Measurements from ENCODE around the gene LPIN1. TPM values are rescaled to one million over a fixed set of nuclear protein-coding genes. Genes with fewer than 3 reads are reported as not detected.

The LPIN1 gene
- total and polyA plus RNA-seq, 4 experiments from 2014 or later = 13.3 to 83.9 (median 51.5) TPM

DNA sequence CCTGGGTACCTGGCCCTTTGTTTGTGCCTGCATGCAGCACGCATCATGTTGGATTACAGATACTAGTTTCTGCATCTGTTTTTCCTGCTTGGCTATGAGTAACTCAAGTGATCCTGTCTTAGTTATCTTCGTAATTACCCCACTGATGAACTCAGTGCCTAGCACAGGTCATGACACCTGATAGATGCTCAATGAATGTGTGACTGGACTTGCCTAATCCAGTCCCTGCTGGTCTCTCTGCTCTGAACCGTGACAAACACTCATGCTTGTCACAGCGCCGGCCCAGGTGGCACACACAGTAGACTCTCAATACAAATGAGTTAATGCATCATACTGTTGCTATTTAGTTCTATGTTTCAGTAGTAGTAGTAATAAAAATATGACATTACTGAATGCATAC lies 45.2 kb upstream of the LPIN1 start:
- Mint-ChIP-seq H3K36me3 (no peaks in the 10 kb centered on the region), H3K4me1 (no peaks in the 10 kb centered on the region), H3K27ac (no peak overlapping the region), H3K9me3 (peaks cover 0 to 6% (median 0%) of the 10 kb centered on the region in 8 donors), H3K4me3 (no peak overlapping the region), H3K27me3 (peaks cover 0 to 2% of the 10 kb centered on the region in 2 donors)
- Histone ChIP-seq H3K36me3 (ENCODE audit: insufficient read depth, low read length) (no peaks in the 10 kb centered on the region), H3K9me3 (ENCODE audit: control insufficient read depth in 1 of 2, low read length in 2 of 2) (no peaks in the 10 kb centered on the region), H3K4me1 (ENCODE audit: insufficient read depth, low read length) (no peaks in the 10 kb centered on the region), H3K27ac (ENCODE audit: low read depth, low read length) (no peak overlapping the region), H3K4me3 (ENCODE audit: low read length in 2 of 2) (no peak overlapping the region), H3K27me3 (ENCODE audit: insufficient read depth, low read length) (no peaks in the 10 kb centered on the region)
- intact Hi-C loops (cut with micrococcal nuclease) = no loop called here
- POLR2A ChIA-PET (ENCODE audit: partially characterized antibody) = no interaction called here
- DNase-seq = no peak
- CTCF ChIA-PET (ENCODE audit: partially characterized antibody) = interaction anchor here (1.0 to 16.4 kb wide), 3 partner anchors 11 to 81 kb away, joined by 3 to 476 read pairs (median 5); no protein-coding TSS in a partner anchor

GRCh38 chr2:11701751-11702301 lies 44.6 kb upstream of the LPIN1 start:
- intact Hi-C loops (cut with micrococcal nuclease) = no loop called here
- Mint-ChIP-seq H3K36me3 (no peaks in the 10 kb centered on the region), H3K4me1 (no peaks in the 10 kb centered on the region), H3K27ac (no peak overlapping the region), H3K27me3 (peaks cover 0 to 2% of the 10 kb centered on the region in 2 donors), H3K4me3 (no peak overlapping the region), H3K9me3 (peaks cover 0 to 6% (median 0%) of the 10 kb centered on the region in 8 donors)
- POLR2A ChIA-PET (ENCODE audit: partially characterized antibody) = no interaction called here
- no peaks in the 10 kb centered on the region for H3K27me3 ChIP-seq (ENCODE audit: insufficient read depth, low read length)
- CTCF ChIA-PET (ENCODE audit: partially characterized antibody) = no interaction called here
- DNase-seq = peak in 1 of 5 donors; percentile 47
- H3K27ac ChIP-seq (ENCODE audit: low read depth, low read length) = no peak overlapping the region
- no peaks in the 10 kb centered on the region for H3K4me1 ChIP-seq (ENCODE audit: insufficient read depth, low read length)
- no peak overlapping the region for H3K4me3 ChIP-seq (ENCODE audit: low read length in 2 of 2)
- H3K9me3 ChIP-seq (ENCODE audit: control insufficient read depth in 1 of 2, low read length in 2 of 2) = no peaks in the 10 kb centered on the region
- no peaks in the 10 kb centered on the region for H3K36me3 ChIP-seq (ENCODE audit: insufficient read depth, low read length)

DNA sequence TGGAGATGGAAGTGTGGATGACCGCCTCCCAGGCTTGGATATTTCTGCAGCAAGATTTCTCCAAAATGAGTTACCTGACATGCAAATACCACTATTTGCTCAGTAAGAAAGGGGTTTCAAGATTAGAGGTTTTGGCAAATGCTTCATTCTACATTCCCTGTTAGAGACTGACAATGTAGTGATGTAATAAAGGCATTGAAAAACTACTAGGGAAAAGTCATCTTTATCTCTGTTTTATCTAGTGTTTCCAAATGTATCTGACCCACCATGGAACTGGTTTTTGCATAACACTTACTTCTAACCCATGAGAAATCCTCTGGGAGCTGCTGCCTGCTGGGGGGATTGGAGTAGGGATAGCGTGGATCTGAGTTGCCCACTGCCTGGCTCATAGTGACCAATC lies 43.5 kb upstream of the LPIN1 start:
- CTCF ChIA-PET (ENCODE audit: partially characterized antibody) = no interaction called here
- Histone ChIP-seq H3K27ac (ENCODE audit: low read depth, low read length) (no peak overlapping the region), H3K4me1 (ENCODE audit: insufficient read depth, low read length) (no peaks in the 10 kb centered on the region), H3K9me3 (ENCODE audit: control insufficient read depth in 1 of 2, low read length in 2 of 2) (no peaks in the 10 kb centered on the region), H3K36me3 (ENCODE audit: insufficient read depth, low read length) (no peaks in the 10 kb centered on the region), H3K27me3 (ENCODE audit: insufficient read depth, low read length) (no peaks in the 10 kb centered on the region), H3K4me3 (ENCODE audit: low read length in 2 of 2) (no peak overlapping the region)
- Mint-ChIP-seq H3K27me3 (peaks cover 1 to 2% of the 10 kb centered on the region in 2 donors), H3K4me3 (no peak overlapping the region), H3K9me3 (peaks cover 0 to 6% (median 0%) of the 10 kb centered on the region in 8 donors), H3K4me1 (no peaks in the 10 kb centered on the region), H3K36me3 (no peaks in the 10 kb centered on the region), H3K27ac (no peak overlapping the region)
- DNase-seq = no peak
- intact Hi-C loops (cut with micrococcal nuclease) = no loop called here
- POLR2A ChIA-PET (ENCODE audit: partially characterized antibody) = no interaction called here

GRCh38 chr2:11703700-11704099 lies 42.7 kb upstream of the LPIN1 start:
- Mint-ChIP-seq H3K4me3 (no peak overlapping the region), H3K36me3 (no peaks in the 10 kb centered on the region), H3K4me1 (no peaks in the 10 kb centered on the region), H3K9me3 (peaks cover 0 to 6% (median 0%) of the 10 kb centered on the region in 8 donors), H3K27ac (no peak overlapping the region), H3K27me3 (peaks cover 1 to 2% of the 10 kb centered on the region in 2 donors)
- no peak overlapping the region for H3K27ac ChIP-seq (ENCODE audit: low read depth, low read length)
- DNase-seq = no peak
- intact Hi-C loops (cut with micrococcal nuclease) = no loop called here
- no peaks in the 10 kb centered on the region for H3K9me3 ChIP-seq (ENCODE audit: control insufficient read depth in 1 of 2, low read length in 2 of 2)
- ChIA-PET CTCF (ENCODE audit: partially characterized antibody) (interaction anchor here (0.8 to 2.4 kb wide), 6 partner anchors 8 to 81 kb away, joined by 3 to 12 read pairs (median 6); no protein-coding TSS in a partner anchor), POLR2A (ENCODE audit: partially characterized antibody) (no interaction called here)
- H3K4me1 ChIP-seq (ENCODE audit: insufficient read depth, low read length) = no peaks in the 10 kb centered on the region
- H3K36me3 ChIP-seq (ENCODE audit: insufficient read depth, low read length) = no peaks in the 10 kb centered on the region
- no peak overlapping the region for H3K4me3 ChIP-seq (ENCODE audit: low read length in 2 of 2)
- no peaks in the 10 kb centered on the region for H3K27me3 ChIP-seq (ENCODE audit: insufficient read depth, low read length)

DNA sequence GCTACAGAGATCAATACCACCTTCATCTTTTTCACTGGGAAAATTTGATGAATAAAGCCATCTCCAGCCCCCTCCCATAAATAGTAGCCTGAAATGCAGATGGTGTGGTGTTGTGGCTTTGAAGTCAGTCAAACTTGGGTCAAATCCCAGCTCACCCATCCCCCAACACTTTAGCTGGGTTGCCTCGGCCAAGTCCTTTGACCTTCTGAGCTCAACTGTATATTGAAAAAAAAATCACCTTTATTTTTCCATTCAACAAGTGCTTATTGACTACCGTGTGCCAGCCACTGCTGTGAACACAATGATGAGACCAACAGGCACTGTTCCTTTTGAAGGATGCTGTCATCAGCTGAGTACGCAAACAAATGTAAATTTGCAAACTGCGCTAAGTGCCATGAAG lies 41.4 kb upstream of the LPIN1 start:
- H3K9me3 Mint-ChIP-seq = peaks cover 0 to 6% (median 0%) of the 10 kb centered on the region in 8 donors
- no peaks in the 10 kb centered on the region for H3K27me3 ChIP-seq (ENCODE audit: insufficient read depth, low read length)
- H3K4me3 ChIP-seq (ENCODE audit: low read length in 2 of 2) = no peak overlapping the region
- intact Hi-C loops (cut with micrococcal nuclease) = no loop called here
- no peak overlapping the region for H3K4me3 Mint-ChIP-seq
- DNase-seq = no peak
- CTCF ChIA-PET (ENCODE audit: partially characterized antibody) = interaction anchor here (0.7 to 2.4 kb wide), 5 partner anchors 9 to 75 kb away, joined by 3 to 12 read pairs (median 6); no protein-coding TSS in a partner anchor
- H3K27me3 Mint-ChIP-seq = peaks cover 0 to 1% of the 10 kb centered on the region in 2 donors
- no peaks in the 10 kb centered on the region for H3K4me1 Mint-ChIP-seq
- no peaks in the 10 kb centered on the region for H3K9me3 ChIP-seq (ENCODE audit: control insufficient read depth in 1 of 2, low read length in 2 of 2)
- no peaks in the 10 kb centered on the region for H3K4me1 ChIP-seq (ENCODE audit: insufficient read depth, low read length)
- H3K27ac ChIP-seq (ENCODE audit: low read depth, low read length) = no peak overlapping the region
- no peaks in the 10 kb centered on the region for H3K36me3 ChIP-seq (ENCODE audit: insufficient read depth, low read length)
- no peaks in the 10 kb centered on the region for H3K36me3 Mint-ChIP-seq
- H3K27ac Mint-ChIP-seq = no peak overlapping the region
- POLR2A ChIA-PET (ENCODE audit: partially characterized antibody) = interaction anchor here (1.0 kb wide), 1 partner anchor 38 kb away, joined by 3 read pairs; no protein-coding TSS in a partner anchor

GRCh38 chr2:11705711-11706110 lies 40.7 kb upstream of the LPIN1 start:
- no peaks in the 10 kb centered on the region for H3K36me3 Mint-ChIP-seq
- no peak overlapping the region for H3K4me3 Mint-ChIP-seq
- no peaks in the 10 kb centered on the region for H3K4me1 Mint-ChIP-seq
- Histone ChIP-seq H3K4me1 (ENCODE audit: insufficient read depth, low read length) (no peaks in the 10 kb centered on the region), H3K9me3 (ENCODE audit: control insufficient read depth in 1 of 2, low read length in 2 of 2) (no peaks in the 10 kb centered on the region), H3K27ac (ENCODE audit: low read depth, low read length) (no peak overlapping the region), H3K4me3 (ENCODE audit: low read length in 2 of 2) (no peak overlapping the region), H3K27me3 (ENCODE audit: insufficient read depth, low read length) (no peaks in the 10 kb centered on the region), H3K36me3 (ENCODE audit: insufficient read depth, low read length) (no peaks in the 10 kb centered on the region)
- ChIA-PET CTCF (ENCODE audit: partially characterized antibody) (interaction anchor here (0.7 to 2.4 kb wide), 7 partner anchors 10 to 74 kb away, joined by 3 to 10 read pairs (median 6); no protein-coding TSS in a partner anchor), POLR2A (ENCODE audit: partially characterized antibody) (interaction anchor here (1.0 kb wide), 1 partner anchor 38 kb away, joined by 3 read pairs; no protein-coding TSS in a partner anchor)
- H3K9me3 Mint-ChIP-seq = peaks cover 0 to 6% (median 0%) of the 10 kb centered on the region in 8 donors
- intact Hi-C loops (cut with micrococcal nuclease) = no loop called here
- no peak overlapping the region for H3K27ac Mint-ChIP-seq
- H3K27me3 Mint-ChIP-seq = peaks cover 0 to 1% of the 10 kb centered on the region in 2 donors
- DNase-seq = no peak

GRCh38 chr2:11708106-11708505 lies 38.3 kb upstream of the LPIN1 start:
- H3K27ac Mint-ChIP-seq = no peak overlapping the region
- H3K9me3 Mint-ChIP-seq = peaks cover 0 to 6% (median 0%) of the 10 kb centered on the region in 8 donors
- no peaks in the 10 kb centered on the region for H3K4me1 Mint-ChIP-seq
- Histone ChIP-seq H3K36me3 (ENCODE audit: insufficient read depth, low read length) (no peaks in the 10 kb centered on the region), H3K27ac (ENCODE audit: low read depth, low read length) (no peak overlapping the region), H3K4me1 (ENCODE audit: insufficient read depth, low read length) (no peaks in the 10 kb centered on the region), H3K27me3 (ENCODE audit: insufficient read depth, low read length) (no peaks in the 10 kb centered on the region), H3K9me3 (ENCODE audit: control insufficient read depth in 1 of 2, low read length in 2 of 2) (no peaks in the 10 kb centered on the region), H3K4me3 (ENCODE audit: low read length in 2 of 2) (no peak overlapping the region)
- intact Hi-C loops (cut with micrococcal nuclease) = no loop called here
- POLR2A ChIA-PET (ENCODE audit: partially characterized antibody) = no interaction called here
- no peak for DNase-seq
- H3K4me3 Mint-ChIP-seq = no peak overlapping the region
- H3K36me3 Mint-ChIP-seq = no peaks in the 10 kb centered on the region
- H3K27me3 Mint-ChIP-seq = peaks cover 0 to 1% of the 10 kb centered on the region in 2 donors
- CTCF ChIA-PET (ENCODE audit: partially characterized antibody) = interaction anchor here (0.9 to 2.3 kb wide), 4 partner anchors 10 to 75 kb away, joined by 3 to 7 read pairs (median 4); no protein-coding TSS in a partner anchor
